Hepatocyte (in vitro differentiated cells): ENCODE data around the gene CCDC159.

ENCODE experiments used
- EZH2 ChIP-seq: fragments of 200-600 bp; sonication (generic); IDR thresholded peaks from 2 replicates; pipeline ENCODE4 v1.6.1; 2016; ENCODE audit warnings: antibody characterized with exemption, mild to moderate bottlenecking, borderline replicate concordance
- TF ChIP-seq, protein P1 (sequence below): fragments of 200-600 bp; sonication (generic); IDR thresholded peaks from 2 replicates; pipeline ENCODE4 v1.5.1; 2016; ENCODE audit warnings: antibody characterized with exemption, mild to moderate bottlenecking; ENCODE audit not compliant: poor library complexity

DNA sequence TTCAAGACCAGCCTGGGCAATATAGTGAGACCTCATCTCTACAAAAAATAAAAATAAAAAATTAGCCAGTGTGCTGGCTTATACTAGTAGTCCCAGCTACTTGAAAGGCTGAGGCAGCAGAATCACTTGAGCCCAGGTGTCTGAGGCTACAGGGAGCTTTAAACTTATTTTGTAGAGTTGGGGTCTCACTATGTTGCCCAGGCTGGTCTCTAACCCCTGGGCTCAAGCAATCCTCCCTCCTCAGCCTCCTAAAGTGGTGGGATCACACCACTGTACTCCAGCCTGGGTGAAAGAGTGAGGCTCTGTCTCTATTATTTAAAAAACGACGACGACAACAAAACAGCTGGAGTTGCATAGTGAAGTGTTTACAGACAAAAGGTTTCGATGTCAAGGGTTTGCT is 14.8 kb upstream of the CCDC159 start:
- TF ChIP-seq, protein P1, sequence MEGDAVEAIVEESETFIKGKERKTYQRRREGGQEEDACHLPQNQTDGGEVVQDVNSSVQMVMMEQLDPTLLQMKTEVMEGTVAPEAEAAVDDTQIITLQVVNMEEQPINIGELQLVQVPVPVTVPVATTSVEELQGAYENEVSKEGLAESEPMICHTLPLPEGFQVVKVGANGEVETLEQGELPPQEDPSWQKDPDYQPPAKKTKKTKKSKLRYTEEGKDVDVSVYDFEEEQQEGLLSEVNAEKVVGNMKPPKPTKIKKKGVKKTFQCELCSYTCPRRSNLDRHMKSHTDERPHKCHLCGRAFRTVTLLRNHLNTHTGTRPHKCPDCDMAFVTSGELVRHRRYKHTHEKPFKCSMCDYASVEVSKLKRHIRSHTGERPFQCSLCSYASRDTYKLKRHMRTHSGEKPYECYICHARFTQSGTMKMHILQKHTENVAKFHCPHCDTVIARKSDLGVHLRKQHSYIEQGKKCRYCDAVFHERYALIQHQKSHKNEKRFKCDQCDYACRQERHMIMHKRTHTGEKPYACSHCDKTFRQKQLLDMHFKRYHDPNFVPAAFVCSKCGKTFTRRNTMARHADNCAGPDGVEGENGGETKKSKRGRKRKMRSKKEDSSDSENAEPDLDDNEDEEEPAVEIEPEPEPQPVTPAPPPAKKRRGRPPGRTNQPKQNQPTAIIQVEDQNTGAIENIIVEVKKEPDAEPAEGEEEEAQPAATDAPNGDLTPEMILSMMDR, result no peak
- TF ChIP-seq EZH2, result no peak
